Measurements from ENCODE around the gene FBXO10.
A peak's percentile ranks its signal among the peaks of the same experiment; 100 is the strongest.
"Not testable (repeated sequence)": the region's sequence is repeated elsewhere in the genome, so short reads cannot be mapped to it uniquely, and the experiment has no call there.

Gene FBXO10

DNA sequence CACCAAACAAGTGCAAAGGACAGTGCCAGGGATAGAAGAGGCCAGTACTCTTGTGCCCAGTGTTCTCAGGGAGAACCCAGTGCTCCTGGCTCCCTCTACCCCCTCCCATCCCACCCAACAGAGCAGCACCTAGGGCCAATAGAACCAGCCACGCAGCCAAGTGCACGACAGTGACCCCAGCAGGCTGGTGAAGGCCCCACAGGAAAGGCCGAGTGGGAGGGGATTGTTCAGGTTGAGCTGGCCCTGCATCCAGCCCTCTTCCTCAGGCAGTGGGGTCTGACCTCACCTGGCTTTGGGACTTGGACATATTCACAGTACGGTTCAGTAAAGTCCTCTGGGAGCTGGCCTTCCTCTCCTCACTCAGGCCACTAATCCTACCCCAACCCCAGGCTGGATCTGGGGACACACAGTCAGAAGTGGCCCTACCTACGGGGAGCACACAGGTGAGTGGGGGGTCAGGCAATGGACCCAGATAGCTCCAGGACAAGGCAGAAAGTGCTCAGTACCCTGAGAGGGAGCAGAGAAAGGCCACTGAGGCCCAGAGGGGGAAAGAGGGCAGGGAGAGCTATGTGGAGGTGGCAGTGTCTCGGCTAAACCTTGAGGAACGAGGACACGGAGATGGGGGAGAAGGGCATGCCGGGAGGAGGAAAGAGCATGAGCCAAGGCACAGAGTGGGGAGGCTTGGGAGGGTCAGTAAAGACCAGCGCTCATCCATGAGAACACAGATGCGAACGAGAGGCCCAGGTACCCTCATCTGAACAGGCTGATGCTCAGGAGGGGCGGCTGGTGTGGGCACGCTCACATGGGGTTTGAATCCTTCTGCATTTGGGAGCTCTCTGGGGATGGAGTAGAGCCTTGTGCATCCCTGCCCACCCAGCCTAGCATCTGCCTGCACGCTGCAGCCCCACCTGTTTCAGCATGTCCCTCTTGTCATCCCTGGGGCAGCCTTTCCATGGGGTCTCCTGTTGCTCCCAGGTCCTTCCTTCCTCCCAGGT lies 64.9 kb downstream of the FBXO10 start:
- DNase-seq (ENCODE audit: low read depth in 3 of 3): no peak

DNA sequence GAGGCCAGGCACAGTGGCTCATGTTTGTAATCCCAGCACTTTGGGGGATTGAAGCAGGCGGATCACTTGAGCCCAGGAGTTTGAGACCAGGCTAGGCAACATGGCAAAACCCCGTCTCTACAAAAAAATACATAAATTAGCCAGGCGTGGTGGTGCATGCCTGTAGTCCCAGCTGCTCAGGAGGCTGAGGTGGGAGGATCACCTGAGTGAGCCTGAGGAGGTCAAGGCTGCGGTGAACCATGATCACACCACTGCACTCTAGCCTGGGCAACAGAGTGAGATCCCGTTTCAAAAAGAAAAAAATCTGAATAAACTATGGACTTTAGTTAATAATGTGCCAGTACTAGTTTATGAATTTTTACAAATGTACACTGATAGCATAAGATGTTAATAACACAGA lies 66.1 kb downstream of the FBXO10 start:
- DNase-seq (ENCODE audit: low read depth in 3 of 3): not testable (repeated sequence)

DNA sequence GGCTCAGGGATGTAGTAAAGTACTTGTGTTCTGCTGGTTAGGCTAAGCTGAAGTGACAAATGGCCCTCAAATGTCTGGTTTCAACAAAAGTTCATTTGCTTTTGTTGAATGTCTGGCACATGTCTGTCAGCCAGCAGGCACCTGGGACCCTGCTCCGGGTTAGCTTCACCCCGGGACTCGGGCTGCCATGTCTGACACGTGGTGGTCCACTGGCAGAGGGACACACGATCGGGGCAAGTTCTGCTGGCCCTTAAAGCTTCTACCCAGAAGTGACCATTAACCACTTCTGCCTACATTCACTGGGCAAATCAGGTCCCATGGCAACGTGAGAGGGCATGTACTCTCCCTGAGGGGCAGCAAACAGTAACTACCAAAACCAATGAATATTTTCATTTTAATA lies 66.6 kb downstream of the FBXO10 start:
- no peak for DNase-seq (ENCODE audit: low read depth in 3 of 3)

DNA sequence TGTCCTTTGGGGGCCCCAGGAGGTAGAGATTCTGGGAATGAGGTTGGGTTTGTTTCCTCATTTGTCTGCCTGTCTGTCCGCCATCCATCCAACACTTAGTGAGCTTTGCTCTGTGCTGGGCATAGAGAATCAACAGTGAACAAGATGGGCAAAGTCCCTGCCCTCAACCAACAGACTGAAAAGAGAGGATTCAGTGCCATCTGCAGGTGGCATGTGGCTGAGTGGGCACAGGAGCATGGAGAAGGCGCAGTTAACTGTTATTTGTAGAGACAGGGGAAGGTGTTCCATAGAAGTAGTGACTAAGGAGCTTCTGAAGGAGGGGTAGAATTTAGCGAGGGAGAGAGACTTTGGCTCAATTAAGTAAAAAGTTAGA lies 67.4 kb downstream of the FBXO10 start:
- no peak for DNase-seq (ENCODE audit: low read depth in 3 of 3)

DNA sequence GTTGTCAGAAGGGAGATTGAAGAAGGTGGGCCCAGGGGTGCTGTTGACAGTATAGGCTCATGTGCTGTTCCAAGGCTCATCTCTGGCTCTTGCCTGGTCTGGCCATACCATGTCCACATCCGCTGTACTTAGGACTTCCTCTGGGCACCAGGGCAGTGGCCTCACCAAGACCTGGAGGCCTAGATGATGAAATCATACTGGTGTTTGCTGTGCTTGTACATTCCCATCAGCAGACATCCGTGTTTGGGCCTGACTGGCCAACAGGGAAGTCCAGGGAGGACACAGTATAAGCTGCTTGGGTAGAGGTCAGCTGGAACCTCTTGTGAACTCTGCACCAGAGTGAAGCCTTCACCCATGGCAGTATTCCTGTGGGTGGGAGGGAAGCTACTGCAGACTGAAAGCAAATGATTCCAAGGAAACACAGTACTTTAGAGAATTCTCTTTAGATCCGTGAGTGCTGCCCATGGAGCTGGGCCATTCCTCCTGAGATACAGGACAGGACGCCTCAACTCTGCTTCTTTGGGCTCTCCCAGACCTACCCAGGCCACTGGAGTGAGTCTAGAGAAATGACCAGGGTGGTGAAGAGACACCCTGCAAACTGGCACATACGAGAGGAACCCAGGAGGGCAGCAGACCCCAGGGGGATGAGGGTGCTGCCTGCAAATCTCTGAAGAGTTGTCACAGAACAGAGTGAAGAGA lies 67.9 kb downstream of the FBXO10 start:
- no peak for DNase-seq (ENCODE audit: low read depth in 3 of 3)

DNA sequence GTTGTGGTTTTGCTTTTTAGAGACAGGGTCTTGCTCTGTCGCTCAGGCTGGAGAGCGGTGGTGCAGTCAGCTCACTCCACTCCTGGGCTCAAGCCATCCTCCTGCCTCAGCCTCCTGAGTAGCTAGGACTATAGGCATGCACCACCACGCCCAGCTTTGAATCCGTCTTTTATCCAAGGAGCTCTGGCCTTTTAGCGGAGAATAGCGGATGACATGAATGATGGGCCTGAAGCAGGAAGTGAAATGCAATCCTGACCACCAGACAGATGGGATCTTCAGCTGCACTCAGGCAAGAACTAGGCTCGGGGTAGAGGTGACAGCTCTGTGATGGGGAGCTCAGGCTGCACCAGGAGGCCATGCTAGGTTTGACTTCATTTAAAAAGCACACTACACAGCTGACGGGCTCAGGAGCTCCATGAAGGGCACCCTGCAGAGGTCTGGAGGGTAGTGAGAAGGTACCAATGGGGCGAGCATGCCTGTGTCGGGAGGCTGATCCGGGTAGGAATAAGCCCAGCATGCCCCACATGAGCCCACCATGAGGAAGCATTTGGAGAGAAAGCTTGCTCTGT lies 68.5 kb downstream of the FBXO10 start:
- no peak for DNase-seq (ENCODE audit: low read depth in 3 of 3)

DNA sequence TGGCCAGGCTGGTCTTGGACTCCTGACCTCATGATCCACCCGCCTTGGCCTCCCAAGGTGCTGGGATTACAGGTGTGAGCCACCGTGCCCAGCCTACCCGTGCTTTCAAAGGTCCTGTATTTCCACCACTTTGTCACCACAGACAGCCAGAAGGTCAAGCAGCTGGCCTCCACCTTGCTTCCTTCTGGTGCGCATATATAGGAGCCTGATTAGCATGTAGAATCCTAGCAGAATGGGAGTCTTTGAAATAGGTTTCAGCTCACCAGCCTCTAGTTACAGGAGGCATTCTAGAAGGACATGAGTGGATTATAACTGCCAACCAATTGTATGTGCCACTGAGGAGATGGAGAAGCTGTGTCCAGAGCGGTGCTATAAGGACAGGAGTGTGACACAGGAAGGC lies 71.6 kb downstream of the FBXO10 start:
- no peak for DNase-seq (ENCODE audit: low read depth in 3 of 3)

DNA sequence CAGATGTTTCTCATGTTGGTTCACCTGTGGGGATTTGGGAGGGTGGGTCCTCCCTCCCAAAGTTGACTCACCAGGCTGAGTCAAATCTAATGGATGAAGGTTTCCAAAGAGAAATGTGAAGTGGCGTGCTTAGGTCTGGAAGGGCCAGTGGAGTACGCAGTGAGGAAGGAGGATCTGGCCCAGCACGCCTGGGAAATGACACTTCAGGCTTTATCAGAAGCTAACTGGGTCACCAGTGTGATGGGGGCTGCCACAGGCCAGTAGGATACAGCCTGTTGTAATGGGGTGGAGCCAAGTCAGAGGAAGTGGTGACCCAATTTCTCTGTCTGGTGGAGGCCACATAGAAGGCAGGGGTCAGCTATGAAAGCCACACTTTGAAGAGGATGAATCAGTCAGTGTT lies 72.4 kb downstream of the FBXO10 start:
- no peak for DNase-seq (ENCODE audit: low read depth in 3 of 3)

DNA sequence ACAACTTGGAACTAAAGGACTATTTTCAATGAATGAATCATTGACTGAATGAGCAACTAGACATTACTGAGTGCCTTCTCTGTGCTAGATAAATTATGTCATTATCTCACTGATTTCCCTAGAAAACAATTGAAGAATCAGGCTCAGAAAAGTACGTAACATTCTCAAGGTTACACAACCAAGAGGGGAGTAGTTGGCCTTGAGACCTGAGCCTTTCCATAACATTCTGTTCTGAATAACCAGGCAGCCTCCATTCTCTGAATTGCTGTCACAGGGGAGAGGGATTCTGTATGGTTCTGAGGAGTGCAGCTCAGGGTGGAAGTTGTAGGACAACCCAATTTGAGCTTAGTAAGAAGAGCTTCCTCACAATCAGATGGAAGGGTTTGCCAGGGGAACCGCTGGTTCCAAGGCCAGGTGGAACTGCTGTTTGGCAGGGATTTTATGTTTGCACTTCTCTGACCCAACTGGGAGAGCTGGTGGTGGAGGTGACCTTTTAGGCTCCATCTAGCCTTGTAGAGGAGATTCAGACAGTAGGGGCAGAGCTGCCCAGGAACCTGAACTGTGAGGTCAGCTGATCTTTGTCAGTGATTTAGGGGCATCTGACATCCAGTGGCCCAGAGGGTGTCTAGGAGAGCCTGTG lies 74.1 kb downstream of the FBXO10 start:
- DNase-seq (ENCODE audit: low read depth in 3 of 3): no peak

DNA sequence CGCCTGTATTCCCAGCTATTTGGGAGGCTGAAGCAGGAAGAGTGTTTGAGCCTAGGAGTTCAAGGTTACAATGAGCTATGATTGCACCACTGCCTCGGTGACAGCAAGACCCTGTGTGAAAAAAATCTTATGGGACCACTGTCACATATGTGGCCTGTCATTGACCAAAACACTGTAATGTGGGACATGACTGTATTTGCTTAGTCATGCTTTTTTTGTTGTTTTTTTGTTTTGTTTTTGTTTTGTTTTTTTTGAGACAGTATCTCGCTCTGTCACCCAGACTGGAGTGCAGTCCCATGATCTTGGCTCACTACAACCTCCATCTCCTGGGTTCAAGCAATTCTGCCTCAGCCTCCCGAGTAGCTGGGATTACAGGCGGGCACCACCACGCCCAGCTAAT lies 76.9 kb downstream of the FBXO10 start:
- no peak for DNase-seq (ENCODE audit: low read depth in 3 of 3)

DNA sequence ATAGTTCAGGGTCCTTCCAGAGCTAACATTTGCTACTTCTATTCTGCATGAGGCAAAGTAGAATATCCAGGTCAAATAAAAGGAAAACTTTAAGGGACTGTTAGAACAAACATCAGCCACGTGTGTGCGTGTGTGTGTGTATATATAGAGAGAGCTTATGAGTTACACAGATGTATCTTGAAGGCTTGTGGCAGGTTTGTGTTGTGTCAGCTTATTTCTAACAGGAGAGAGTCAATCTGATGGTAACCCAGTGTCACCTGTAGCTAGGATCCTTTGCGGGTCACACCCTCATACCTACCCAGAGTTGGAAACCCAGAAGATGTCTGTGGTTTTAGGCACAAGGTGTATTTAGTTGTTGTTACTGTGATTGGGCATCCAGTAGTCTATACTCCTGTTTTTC lies 77.7 kb downstream of the FBXO10 start:
- DNase-seq (ENCODE audit: low read depth in 3 of 3): no peak

DNA sequence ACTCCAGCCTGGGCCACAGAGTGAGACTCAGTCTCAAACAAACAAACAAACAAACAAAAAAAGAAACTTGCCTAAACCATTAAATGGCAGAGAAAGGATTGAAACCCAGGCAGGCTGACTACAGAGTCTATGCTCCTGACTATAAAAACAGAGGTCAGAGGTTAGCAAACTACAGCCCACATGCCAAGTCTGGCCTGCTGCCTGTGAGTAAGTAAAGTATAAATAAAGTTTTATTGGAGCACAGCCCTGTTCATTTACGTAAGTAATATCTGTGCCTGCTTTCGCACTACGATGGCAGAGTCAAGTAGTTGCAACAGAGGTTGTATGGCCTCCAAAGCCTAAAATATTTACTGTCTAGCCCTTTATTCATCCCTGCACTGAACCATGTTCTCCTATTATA lies 78.9 kb downstream of the FBXO10 start:
- no peak for DNase-seq (ENCODE audit: low read depth in 3 of 3)

DNA sequence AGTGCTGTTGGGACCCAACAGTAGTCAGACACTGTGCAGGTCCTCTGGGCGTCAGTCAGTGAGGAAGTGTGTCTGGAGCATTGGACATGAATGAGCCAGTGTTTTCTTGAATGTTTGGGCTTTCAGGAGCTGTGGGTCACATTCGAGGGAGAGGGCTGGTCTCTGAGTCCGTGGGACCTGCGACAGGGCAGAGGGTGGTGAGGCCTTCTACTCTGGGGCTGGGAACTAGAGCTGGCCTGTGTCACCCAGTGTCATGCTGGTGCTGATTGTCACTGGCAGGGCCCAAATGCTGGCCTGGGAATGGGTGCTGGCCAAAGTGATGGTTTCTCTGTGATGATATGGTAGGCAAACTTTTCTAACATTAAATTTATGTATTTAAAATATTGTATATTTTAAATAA lies 80.2 kb downstream of the FBXO10 start:
- DNase-seq (ENCODE audit: low read depth in 3 of 3): no peak

DNA sequence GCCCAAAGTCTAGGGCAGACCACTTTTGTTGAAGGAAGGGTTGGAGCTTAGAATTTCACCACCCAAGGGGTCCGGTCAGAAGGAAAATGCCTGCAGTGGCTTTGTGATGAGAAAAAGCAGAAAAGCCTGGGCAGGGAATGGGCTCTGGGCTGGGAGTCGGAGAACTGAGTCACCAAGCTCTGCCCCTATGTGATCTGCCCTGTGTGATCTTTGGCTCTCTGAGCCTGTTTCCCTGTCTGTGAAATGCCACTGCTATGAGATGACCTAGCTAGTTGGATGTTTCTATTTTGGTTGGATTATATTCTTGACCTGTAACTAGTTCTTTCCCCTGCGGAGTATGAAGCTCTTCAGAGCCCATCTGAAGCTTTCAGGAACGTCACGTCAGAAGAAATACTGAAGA lies 80.6 kb downstream of the FBXO10 start:
- DNase-seq (ENCODE audit: low read depth in 3 of 3): no peak

DNA sequence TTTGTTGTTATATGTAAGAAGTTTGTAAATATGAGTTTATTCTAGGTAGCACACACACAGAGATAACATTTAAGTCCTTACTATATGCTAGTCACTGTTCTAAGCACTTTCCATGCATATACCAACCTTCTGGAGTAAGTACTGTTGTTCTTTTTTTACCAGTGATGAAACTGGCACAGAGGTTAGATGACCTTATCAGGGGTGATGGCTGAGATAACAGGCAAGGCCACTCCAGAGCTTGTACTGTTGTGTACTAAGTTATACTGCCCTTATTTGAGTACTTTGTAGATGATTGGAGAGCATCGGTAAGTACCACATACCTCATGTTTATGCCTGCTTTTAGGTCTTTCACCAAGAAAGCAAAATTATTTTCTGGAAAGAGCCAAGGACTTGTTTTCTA lies 84.2 kb downstream of the FBXO10 start:
- DNase-seq (ENCODE audit: low read depth in 3 of 3): no peak

DNA sequence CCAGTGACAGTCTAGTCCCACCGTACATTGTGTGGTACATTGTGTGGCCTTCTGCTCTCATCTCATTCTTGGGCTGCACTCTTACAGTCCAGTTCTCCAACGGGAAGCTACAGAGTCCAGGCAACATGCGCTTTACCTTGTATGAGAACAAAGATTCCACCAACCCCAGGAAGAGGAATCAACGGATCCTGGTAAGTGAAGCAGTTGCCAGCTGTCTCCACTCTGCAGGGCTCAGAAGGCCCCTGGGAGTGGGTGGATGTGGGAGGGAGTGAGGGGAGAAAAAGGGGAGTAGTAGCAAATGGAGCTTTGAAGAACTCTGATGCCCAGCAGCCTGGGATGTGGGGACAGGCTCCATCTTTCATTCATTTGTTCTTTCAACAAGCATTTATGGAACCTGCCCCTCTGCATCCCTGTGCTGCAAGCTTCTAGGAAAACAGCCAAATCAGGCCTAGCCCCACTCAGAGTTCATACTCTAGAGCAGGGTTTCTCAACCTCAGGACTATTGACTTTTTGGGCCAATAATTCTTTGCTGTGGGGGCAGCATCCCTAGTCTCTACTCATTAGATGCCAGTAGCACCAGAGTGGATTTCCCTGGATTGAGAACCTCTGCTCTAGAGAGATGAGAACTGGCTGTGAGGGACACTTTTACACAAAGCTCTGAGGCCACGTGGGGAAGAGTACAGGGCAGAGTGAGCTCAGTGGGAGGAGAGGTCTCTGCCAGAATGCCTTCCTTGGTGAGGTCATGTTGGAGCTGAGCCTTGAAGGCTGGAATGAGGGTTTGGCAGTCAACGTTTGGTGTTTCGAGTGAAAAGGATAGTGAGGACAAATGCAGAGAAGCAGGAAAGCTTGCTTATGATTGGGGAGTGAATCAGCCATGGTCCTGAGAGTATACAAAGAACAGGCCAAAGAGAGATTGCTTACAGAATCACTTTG lies 89.3 kb downstream of the FBXO10 start:
- no peak for DNase-seq (ENCODE audit: low read depth in 3 of 3)

DNA sequence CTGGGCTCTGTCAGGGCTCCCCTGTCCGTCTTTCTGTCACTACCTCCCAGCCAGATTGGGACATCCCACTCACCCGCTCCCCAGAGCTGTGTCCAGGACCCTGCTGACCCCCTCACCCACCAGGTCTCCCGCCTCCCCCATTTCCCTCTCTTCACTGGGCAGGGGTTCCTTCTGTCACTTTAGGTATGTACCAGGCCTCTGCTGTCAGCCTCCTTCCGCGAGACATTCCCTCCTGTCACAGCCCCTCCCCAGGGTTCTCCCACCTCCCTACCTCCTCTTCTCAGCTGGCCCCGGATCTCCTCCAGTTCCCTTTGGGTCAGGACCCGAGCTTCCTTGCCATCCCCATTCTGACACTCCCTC lies 89.9 kb downstream of the FBXO10 start:
- DNase-seq (ENCODE audit: low read depth in 3 of 3): no peak

DNA sequence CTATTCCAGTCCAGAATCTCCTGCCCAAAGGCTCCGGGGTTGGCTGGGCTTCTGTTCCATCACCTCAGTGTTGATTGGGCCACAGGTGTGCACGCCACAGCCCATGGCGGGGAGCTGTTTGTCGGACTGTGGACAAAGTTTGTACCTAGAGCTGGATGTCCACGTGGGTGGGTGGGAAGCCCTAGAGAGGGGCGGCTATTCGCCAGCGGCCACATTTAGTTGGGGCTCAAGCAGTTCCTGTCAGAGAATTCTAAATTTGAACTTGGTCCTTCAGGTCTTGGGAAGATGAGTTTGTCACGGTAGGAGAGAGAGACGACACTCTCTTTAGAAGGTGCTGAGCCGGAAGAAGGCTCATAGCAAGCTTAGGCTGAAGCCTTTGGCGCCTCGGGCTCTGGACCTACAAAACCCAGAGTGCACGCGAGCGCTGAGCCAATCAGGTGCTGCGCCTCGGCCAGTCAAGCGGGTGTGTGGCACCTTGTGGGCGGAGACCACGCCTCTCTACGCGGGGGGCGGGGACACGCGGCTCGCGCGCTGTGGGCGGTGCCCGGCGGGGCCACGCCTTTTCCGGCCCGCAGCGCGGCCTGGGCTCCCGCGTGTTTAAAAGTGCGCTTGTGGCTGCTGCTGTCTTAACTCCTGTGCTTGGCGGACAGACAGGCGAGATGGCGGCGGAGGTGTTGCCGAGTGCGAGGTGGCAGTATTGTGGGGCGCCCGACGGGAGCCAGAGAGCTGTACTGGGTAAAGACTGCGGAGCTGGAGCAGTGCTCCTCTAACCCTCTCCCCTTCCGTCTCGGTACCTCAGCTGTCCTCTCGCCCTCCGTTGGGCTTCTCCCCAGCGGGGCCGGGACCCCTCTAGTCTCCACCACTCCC lies 90.6 kb downstream of the FBXO10 start, which contains the start of gene POLR1E:
Gene POLR1E (plus strand): TSS at position 560 of the 867 bp plus-strand sequence. CDS start 100 bp downstream, at position 660.
- peak; percentile 93 to 96 (median 94) for DNase-seq (ENCODE audit: low read depth in 3 of 3)

DNA sequence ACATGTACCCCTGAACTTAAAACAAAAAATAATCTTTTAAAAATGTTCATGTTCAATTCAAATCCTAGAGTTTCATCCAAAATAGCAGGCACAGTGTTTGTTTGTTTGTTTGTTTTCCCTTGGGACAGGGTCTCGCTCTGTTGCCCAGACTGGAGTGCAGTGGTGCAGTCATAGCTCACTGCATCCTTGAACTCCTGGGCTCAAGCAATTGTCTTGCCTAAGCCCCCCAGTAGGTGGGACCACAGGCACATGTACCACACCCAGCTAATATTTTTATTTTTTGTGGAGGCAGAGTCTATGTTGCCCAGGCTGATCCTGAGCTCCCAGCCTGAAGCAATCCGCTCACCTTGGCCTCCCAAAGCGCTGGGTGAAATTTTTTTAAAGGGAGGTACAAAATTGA lies 95.4 kb downstream of the FBXO10 start:
- no peak for DNase-seq (ENCODE audit: low read depth in 3 of 3)

DNA sequence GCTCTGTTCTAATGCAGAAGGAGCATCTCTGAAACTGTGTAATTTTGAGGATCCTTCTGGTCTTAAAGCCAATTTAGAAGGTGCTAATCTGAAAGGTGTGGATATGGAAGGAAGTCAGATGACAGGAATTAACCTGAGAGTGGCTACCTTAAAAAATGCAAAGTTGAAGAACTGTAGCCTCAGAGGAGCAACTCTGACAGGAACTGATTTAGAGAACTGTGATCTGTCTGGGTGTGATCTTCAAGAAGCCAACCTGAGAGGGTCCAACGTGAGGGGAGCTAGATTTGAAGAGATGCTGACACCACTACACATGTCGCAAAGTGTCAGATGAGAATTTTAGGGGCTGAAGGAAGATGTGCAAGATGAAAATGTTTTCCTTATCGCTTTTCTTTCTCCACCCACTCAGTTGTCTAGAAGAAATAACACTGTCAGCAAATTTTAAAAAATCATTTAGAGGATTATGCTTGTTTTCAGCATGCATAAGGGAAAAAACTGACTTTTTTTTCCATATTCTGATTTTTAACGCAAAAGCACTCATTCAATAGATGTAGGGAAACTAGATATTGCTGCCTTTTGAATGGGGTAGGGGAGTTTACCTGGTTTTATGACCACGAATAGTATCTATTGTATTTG lies 98.1 kb downstream of the FBXO10 start:
- not testable (repeated sequence) for DNase-seq (ENCODE audit: low read depth in 3 of 3)
